ENCODE results near the gene CCDC170. TPM values are rescaled to one million over a fixed set of nuclear protein-coding genes. Genes with fewer than 3 reads are reported as not detected.

Gene CCDC170
- total RNA-seq, 1 experiment from 2014 or later, result not detected

DNA sequence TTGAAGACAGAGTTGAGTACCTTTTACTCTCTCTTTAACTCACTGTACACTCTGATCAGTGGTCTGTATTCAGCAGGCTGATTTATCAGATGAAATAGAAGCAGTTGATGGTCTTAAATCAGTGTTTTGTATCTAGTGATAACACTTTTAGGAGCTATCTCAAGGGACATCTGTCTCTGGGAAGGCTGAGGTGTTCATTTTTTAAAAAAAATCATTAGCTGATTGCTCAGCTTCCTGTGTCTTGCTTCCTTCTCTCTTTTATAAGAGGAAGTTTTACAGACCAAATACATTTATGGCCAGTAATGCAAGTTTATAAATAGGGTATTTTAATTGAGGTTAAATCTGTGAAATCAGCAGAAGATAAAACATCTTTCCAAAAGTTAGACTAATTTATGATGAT is 12.0 kb upstream of the CCDC170 start:
- no peaks in the 10 kb centered on the region for H3K36me3 ChIP-seq (ENCODE audit: control insufficient read depth, insufficient read depth, low read length)
- DNase-seq (ENCODE audit: low read depth, low spot score), result no peak
- TF ChIP-seq, protein P1, sequence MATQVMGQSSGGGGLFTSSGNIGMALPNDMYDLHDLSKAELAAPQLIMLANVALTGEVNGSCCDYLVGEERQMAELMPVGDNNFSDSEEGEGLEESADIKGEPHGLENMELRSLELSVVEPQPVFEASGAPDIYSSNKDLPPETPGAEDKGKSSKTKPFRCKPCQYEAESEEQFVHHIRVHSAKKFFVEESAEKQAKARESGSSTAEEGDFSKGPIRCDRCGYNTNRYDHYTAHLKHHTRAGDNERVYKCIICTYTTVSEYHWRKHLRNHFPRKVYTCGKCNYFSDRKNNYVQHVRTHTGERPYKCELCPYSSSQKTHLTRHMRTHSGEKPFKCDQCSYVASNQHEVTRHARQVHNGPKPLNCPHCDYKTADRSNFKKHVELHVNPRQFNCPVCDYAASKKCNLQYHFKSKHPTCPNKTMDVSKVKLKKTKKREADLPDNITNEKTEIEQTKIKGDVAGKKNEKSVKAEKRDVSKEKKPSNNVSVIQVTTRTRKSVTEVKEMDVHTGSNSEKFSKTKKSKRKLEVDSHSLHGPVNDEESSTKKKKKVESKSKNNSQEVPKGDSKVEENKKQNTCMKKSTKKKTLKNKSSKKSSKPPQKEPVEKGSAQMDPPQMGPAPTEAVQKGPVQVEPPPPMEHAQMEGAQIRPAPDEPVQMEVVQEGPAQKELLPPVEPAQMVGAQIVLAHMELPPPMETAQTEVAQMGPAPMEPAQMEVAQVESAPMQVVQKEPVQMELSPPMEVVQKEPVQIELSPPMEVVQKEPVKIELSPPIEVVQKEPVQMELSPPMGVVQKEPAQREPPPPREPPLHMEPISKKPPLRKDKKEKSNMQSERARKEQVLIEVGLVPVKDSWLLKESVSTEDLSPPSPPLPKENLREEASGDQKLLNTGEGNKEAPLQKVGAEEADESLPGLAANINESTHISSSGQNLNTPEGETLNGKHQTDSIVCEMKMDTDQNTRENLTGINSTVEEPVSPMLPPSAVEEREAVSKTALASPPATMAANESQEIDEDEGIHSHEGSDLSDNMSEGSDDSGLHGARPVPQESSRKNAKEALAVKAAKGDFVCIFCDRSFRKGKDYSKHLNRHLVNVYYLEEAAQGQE (IDR thresholded peaks at IDR 0.05; ENCODE audit: insufficient read depth in 1 of 2, low read depth in 2 of 2, low read length in 1 of 2), result no peak
- TF ChIP-seq POLR2AphosphoS5 (IDR thresholded peaks at IDR 0.05; ENCODE audit: low read depth, low read length) (no peak), SIN3A (IDR thresholded peaks at IDR 0.05; ENCODE audit: borderline replicate concordance, insufficient read depth, low read depth, low read length) (no peak), TCF7L2 (IDR thresholded peaks at IDR 0.05; ENCODE audit: low read depth, low read length) (no peak)
- TF ChIP-seq, protein P2, sequence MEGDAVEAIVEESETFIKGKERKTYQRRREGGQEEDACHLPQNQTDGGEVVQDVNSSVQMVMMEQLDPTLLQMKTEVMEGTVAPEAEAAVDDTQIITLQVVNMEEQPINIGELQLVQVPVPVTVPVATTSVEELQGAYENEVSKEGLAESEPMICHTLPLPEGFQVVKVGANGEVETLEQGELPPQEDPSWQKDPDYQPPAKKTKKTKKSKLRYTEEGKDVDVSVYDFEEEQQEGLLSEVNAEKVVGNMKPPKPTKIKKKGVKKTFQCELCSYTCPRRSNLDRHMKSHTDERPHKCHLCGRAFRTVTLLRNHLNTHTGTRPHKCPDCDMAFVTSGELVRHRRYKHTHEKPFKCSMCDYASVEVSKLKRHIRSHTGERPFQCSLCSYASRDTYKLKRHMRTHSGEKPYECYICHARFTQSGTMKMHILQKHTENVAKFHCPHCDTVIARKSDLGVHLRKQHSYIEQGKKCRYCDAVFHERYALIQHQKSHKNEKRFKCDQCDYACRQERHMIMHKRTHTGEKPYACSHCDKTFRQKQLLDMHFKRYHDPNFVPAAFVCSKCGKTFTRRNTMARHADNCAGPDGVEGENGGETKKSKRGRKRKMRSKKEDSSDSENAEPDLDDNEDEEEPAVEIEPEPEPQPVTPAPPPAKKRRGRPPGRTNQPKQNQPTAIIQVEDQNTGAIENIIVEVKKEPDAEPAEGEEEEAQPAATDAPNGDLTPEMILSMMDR (IDR thresholded peaks at IDR 0.05), result no peak
- no TSS peak for BruUV-seq (replicated peaks)
- H3K9me3 ChIP-seq (ENCODE audit: control insufficient read depth, insufficient read depth, low read depth, low read length), result no peaks in the 10 kb centered on the region
- ATAC-seq, result no peak
- H3K27me3 ChIP-seq (ENCODE audit: control insufficient read depth, insufficient read depth, low read length), result no peaks in the 10 kb centered on the region
- ChIA-PET CTCF (no interaction called here), POLR2A (no interaction called here)
- in situ Hi-C loops (cut with HindIII; ENCODE audit: low pct_unique_long_range_greater_than_20kb, low sequenced_read_pairs), result no loop called here
- no peak overlapping the region for H3K27ac ChIP-seq (ENCODE audit: low read length)
- H3K4me1 ChIP-seq (ENCODE audit: control insufficient read depth, insufficient read depth, low read length), result no peaks in the 10 kb centered on the region
- intact Hi-C loops (cut with micrococcal nuclease; ENCODE audit: unreplicated experiment), result no loop called here
- no peak overlapping the region for H3K4me3 ChIP-seq (ENCODE audit: low read depth in 2 of 2, low read length in 2 of 2)

DNA sequence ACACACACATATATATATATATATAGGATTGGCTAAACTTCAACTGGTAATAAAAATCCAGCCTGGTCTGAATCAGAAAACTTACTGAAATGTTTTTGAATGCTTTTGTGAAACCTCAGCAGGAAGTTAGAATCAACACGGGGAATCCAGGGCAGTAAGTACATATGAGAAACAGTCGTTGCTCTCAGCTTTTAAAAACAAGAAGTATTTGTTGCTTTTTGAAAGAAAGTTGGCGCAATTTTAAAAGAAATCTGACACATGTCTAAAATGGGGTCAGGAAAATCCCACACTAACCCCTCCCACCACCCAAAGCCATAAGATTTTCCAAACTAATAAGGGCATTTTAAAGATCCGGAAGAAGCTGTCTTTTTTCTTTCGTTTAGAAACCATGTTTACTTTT is 11.5 kb upstream of the CCDC170 start:
- in situ Hi-C loops (cut with HindIII; ENCODE audit: low pct_unique_long_range_greater_than_20kb, low sequenced_read_pairs), result no loop called here
- TF ChIP-seq, protein P2 (IDR thresholded peaks at IDR 0.05), result no peak
- TF ChIP-seq TCF7L2 (IDR thresholded peaks at IDR 0.05; ENCODE audit: low read depth, low read length) (no peak), POLR2AphosphoS5 (IDR thresholded peaks at IDR 0.05; ENCODE audit: low read depth, low read length) (no peak), SIN3A (IDR thresholded peaks at IDR 0.05; ENCODE audit: borderline replicate concordance, insufficient read depth, low read depth, low read length) (no peak)
- TF ChIP-seq, protein P1 (IDR thresholded peaks at IDR 0.05; ENCODE audit: insufficient read depth in 1 of 2, low read depth in 2 of 2, low read length in 1 of 2), result no peak
- ChIA-PET POLR2A (no interaction called here), CTCF (no interaction called here)
- Histone ChIP-seq H3K4me3 (ENCODE audit: low read depth in 2 of 2, low read length in 2 of 2) (no peak overlapping the region), H3K4me1 (ENCODE audit: control insufficient read depth, insufficient read depth, low read length) (no peaks in the 10 kb centered on the region), H3K36me3 (ENCODE audit: control insufficient read depth, insufficient read depth, low read length) (no peaks in the 10 kb centered on the region), H3K9me3 (ENCODE audit: control insufficient read depth, insufficient read depth, low read depth, low read length) (no peaks in the 10 kb centered on the region), H3K27ac (ENCODE audit: low read length) (no peak overlapping the region), H3K27me3 (ENCODE audit: control insufficient read depth, insufficient read depth, low read length) (no peaks in the 10 kb centered on the region)
- no peak for DNase-seq (ENCODE audit: low read depth, low spot score)
- intact Hi-C loops (cut with micrococcal nuclease; ENCODE audit: unreplicated experiment), result no loop called here
- BruUV-seq (replicated peaks), result no TSS peak
- ATAC-seq, result no peak

Data from Panc1 (cell line).